A549 treated with DMSO at 1 μM for 4 hours (cell line): ENCODE data around the gene DLEC1. TPM values are rescaled to one million over a fixed set of nuclear protein-coding genes. Genes with fewer than 3 reads are reported as not detected.

ENCODE experiments used
- total RNA-seq: library from RNA; stranded (reverse); fragments of 200-300 nt; extraction: Qiagen RNA extraction; gene quantifications from 5 replicates; pipeline ENCODE4 v1.2.3, GENCODE V29; 2022; ENCODE audit warnings: low read depth

DLEC1 gene, protein sequence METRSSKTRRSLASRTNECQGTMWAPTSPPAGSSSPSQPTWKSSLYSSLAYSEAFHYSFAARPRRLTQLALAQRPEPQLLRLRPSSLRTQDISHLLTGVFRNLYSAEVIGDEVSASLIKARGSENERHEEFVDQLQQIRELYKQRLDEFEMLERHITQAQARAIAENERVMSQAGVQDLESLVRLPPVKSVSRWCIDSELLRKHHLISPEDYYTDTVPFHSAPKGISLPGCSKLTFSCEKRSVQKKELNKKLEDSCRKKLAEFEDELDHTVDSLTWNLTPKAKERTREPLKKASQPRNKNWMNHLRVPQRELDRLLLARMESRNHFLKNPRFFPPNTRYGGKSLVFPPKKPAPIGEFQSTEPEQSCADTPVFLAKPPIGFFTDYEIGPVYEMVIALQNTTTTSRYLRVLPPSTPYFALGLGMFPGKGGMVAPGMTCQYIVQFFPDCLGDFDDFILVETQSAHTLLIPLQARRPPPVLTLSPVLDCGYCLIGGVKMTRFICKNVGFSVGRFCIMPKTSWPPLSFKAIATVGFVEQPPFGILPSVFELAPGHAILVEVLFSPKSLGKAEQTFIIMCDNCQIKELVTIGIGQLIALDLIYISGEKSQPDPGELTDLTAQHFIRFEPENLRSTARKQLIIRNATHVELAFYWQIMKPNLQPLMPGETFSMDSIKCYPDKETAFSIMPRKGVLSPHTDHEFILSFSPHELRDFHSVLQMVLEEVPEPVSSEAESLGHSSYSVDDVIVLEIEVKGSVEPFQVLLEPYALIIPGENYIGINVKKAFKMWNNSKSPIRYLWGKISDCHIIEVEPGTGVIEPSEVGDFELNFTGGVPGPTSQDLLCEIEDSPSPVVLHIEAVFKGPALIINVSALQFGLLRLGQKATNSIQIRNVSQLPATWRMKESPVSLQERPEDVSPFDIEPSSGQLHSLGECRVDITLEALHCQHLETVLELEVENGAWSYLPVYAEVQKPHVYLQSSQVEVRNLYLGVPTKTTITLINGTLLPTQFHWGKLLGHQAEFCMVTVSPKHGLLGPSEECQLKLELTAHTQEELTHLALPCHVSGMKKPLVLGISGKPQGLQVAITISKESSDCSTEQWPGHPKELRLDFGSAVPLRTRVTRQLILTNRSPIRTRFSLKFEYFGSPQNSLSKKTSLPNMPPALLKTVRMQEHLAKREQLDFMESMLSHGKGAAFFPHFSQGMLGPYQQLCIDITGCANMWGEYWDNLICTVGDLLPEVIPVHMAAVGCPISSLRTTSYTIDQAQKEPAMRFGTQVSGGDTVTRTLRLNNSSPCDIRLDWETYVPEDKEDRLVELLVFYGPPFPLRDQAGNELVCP (N-terminal part only)
- 0.07 to 0.53 TPM (median 0.08 TPM) in 5 replicates for total RNA-seq

GRCh38 chr3:38039101-38039898 lies at the start of gene DLEC1:
Gene DLEC1 (plus strand): TSS chr3:38039208. CDS start chr3:38039226, 18 bp downstream.

DNA sequence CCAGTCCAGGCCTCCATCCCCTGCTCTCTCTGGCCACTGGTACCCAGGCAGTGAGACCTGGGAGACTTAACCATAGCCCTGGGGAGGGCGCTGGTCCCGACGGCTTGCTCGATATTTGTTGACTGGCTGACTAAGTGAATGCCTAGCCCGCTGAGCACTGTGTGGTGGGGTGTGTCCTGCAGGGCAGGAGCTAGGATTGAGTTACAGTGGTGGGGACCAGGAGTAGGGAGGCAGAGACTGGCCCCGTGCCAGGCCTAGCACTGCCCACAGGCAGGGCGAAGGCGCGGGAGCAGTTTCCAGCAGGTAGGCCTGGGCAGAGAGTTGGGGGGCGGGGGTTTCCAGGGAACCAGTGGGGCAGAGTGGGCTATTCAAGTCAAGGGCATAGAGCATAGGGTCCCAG lies 48.5 kb upstream of the DLEC1 start, which contains the start of gene VILL:
Gene VILL (plus strand): TSS at position 260 of the 400 bp plus-strand sequence. CDS start 2,887 bp downstream, outside the sequence.

GRCh38 chr3:38029400-38030125 lies 9.4 kb upstream of the DLEC1 start, which contains the start of gene PLCD1:
Gene PLCD1 (minus strand): TSS chr3:38029642. CDS start chr3:38029539, 103 bp downstream.

DNA sequence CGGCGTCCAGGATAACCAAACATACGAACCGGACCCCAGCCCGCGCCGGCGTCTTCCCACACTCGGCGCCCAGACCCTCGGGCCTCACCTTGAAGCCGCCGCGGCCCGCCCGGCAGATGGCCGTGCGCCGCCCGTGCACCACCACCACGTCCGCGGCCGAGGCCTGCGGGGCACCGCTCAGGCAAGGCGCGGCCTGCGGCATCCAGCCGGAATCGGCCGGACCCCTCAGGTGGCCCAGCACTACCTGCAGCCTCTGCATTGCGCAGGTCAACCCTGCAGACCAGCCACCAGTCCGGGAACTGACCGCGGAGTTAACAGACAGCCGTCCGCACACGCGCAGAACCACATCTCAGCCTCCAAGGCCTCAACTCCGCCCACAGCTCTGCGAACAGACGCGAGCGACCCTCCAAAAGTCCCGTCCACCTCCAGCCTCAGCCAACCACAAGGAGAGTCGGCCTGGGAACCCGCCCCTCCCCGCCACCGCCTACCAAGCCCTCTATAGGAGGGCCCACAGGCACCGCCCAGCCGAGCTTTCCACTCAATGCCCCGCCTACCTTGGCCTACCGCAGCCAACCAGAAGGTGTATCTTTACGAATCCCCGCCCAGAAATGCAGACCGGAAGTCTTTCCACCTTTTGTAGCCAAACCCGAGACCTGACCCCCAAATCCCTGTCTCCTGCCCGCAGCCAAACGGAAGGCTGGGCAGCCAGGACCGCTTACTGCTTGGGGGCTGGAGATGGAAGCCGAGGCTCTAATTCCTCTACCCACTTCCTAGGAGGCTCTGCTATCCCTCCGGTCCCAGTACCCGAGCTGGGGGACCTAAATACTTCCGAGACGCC lies 98.0 kb downstream of the DLEC1 start, which contains the start of gene ACAA1:
Gene ACAA1 (minus strand): TSS at position 351 of the 838 bp plus-strand sequence. CDS start 92 bp downstream, at position 259.

DNA sequence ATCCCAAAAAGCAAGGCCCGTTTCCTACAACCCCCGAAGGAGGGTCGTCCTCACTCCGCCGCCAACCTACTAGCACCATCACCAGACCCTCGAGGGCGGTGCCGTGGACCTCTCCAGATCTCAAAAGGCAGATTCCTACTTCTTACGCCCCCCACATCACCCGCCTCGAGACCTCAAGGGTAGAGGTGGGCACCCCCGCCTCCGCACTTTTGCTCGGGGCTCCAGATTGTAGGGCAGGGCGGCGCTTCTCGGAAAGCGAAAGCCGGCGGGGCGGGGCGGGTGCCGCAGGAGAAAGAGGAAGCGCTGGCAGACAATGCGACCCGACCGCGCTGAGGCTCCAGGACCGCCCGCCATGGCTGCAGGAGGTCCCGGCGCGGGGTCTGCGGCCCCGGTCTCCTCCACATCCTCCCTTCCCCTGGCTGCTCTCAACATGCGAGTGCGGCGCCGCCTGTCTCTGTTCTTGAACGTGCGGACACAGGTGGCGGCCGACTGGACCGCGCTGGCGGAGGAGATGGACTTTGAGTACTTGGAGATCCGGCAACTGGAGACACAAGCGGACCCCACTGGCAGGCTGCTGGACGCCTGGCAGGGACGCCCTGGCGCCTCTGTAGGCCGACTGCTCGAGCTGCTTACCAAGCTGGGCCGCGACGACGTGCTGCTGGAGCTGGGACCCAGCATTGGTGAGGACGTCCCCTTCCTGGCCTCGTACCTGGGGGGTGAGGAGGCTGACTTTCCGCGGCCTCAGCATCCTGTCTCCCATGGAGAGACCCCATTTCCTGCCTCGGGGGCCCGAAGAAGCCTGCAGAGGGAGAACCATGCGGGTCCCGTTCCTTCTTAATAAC lies 99.6 kb downstream of the DLEC1 start, which contains the start of gene MYD88:
Gene MYD88 (plus strand): TSS at position 313 of the 842 bp plus-strand sequence. CDS start 40 bp downstream, at position 353.

GRCh38 chr3:38164952-38165721 lies 126.1 kb downstream of the DLEC1 start, which contains the start of gene OXSR1:
Gene OXSR1 (plus strand): TSS chr3:38165537. CDS start chr3:38165877, 340 bp downstream.

Other genes with a start within 250 kb of the DLEC1 start
- 9.7 to 11.9 TPM (median 11.0 TPM) in 5 replicates for gene CTDSPL, start 177.3 kb upstream of the DLEC1 start, total RNA-seq
- gene VILL, start 48.4 kb upstream of the DLEC1 start, total RNA-seq = 0.10 to 0.27 TPM (median 0.15 TPM) in 4 of 5 replicates, not detected in the other
- gene PLCD1, start 9.6 kb upstream of the DLEC1 start, total RNA-seq = 2.6 to 4.4 TPM (median 3.6 TPM) in 5 replicates
- 43.1 to 52.8 TPM (median 44.3 TPM) in 5 replicates for gene ACAA1, start 97.9 kb downstream of the DLEC1 start, total RNA-seq
- gene MYD88, start 99.5 kb downstream of the DLEC1 start, total RNA-seq = 25.1 to 28.3 TPM (median 26.9 TPM) in 5 replicates
- 25.7 to 35.6 TPM (median 34.4 TPM) in 5 replicates for gene OXSR1, start 126.3 kb downstream of the DLEC1 start, total RNA-seq
- gene SLC22A13, start 226.6 kb downstream of the DLEC1 start, total RNA-seq = 0.05 to 0.09 TPM in 2 of 5 replicates, not detected in the others
- 0.07 to 0.19 TPM (median 0.08 TPM) in 3 of 5 replicates, not detected in the others for gene SLC22A14, start 243.1 kb downstream of the DLEC1 start, total RNA-seq